Glutamatergic neuron (in vitro differentiated cells): ENCODE data around the gene METAP1D. TPM values are rescaled to one million over a fixed set of nuclear protein-coding genes. Genes with fewer than 3 reads are reported as not detected.

Experiments used
- DNase-seq: peaks from one replicate; pipeline ENCODE4 v3.0.0; 2022
- H3K27ac Mint-ChIP-seq: one replicate; pipeline ENCODE4 v1.8.0; 2020; ENCODE audit warnings: mild to moderate bottlenecking, mixed read lengths, inconsistent platforms; ENCODE audit not compliant: unreplicated experiment
- H3K27me3 Mint-ChIP-seq: one replicate; pipeline ENCODE4 v1.8.0; 2020; ENCODE audit warnings: mild to moderate bottlenecking, moderate library complexity, mixed read lengths, inconsistent platforms; ENCODE audit not compliant: unreplicated experiment
- H3K36me3 Mint-ChIP-seq: one replicate; pipeline ENCODE4 v1.8.0; 2020; ENCODE audit warnings: mild to moderate bottlenecking, mixed read lengths, inconsistent platforms; ENCODE audit not compliant: unreplicated experiment
- H3K4me1 Mint-ChIP-seq: one replicate; pipeline ENCODE4 v1.8.0; 2020; ENCODE audit warnings: mild to moderate bottlenecking, low read depth, mixed read lengths, inconsistent platforms; ENCODE audit not compliant: unreplicated experiment
- H3K4me3 Mint-ChIP-seq: one replicate; pipeline ENCODE4 v1.8.0; 2020; ENCODE audit warnings: mild to moderate bottlenecking, mixed read lengths, inconsistent platforms; ENCODE audit not compliant: unreplicated experiment
- H3K9me3 Mint-ChIP-seq: one replicate; pipeline ENCODE4 v1.8.0; 2020; ENCODE audit warnings: mild to moderate bottlenecking, moderate library complexity, mixed read lengths, inconsistent platforms; ENCODE audit not compliant: unreplicated experiment
- CTCF ChIP-seq: fragments of 200-600 bp; sonication (generic); IDR thresholded peaks from one replicate; pipeline ENCODE4 v1.5.0; 2021; ENCODE audit not compliant: partially characterized antibody, unreplicated experiment
- total RNA-seq: library from RNA; stranded (reverse); fragmentation: NEBNext Ultra II Directional; extraction: Animal tissue kit (Norgen Biotek cat#: 25700); gene quantifications from one replicate; pipeline ENCODE4 v1.2.1, GENCODE V29; 2021; ENCODE audit not compliant: unreplicated experiment

METAP1D gene
- total RNA-seq, 1 donor from 2014 or later, result 5.1 TPM

- no peaks in the 10 kb centered on the region for H3K36me3 Mint-ChIP-seq
- no peak for DNase-seq
- TF ChIP-seq CTCF, result no peak
- H3K4me1 Mint-ChIP-seq, result peaks cover 14% of the 10 kb centered on the region
- H3K27me3 Mint-ChIP-seq, result peaks cover 35% of the 10 kb centered on the region
- no peak overlapping the region for H3K27ac Mint-ChIP-seq
- peaks cover 16% of the 10 kb centered on the region for H3K9me3 Mint-ChIP-seq
- no peak overlapping the region for H3K4me3 Mint-ChIP-seq
Observed at GRCh38 chr2:172107690-172108586, 108.2 kb downstream of the METAP1D start.

- Mint-ChIP-seq H3K27ac (no peak overlapping the region), H3K27me3 (peaks cover 33% of the 10 kb centered on the region), H3K9me3 (peaks cover 10% of the 10 kb centered on the region), H3K4me1 (peaks cover 8% of the 10 kb centered on the region), H3K36me3 (no peaks in the 10 kb centered on the region), H3K4me3 (no peak overlapping the region)
- no peak for TF ChIP-seq CTCF
- no peak for DNase-seq
Observed at GRCh38 chr2:172108587-172108930, 108.8 kb downstream of the METAP1D start.

DNA sequence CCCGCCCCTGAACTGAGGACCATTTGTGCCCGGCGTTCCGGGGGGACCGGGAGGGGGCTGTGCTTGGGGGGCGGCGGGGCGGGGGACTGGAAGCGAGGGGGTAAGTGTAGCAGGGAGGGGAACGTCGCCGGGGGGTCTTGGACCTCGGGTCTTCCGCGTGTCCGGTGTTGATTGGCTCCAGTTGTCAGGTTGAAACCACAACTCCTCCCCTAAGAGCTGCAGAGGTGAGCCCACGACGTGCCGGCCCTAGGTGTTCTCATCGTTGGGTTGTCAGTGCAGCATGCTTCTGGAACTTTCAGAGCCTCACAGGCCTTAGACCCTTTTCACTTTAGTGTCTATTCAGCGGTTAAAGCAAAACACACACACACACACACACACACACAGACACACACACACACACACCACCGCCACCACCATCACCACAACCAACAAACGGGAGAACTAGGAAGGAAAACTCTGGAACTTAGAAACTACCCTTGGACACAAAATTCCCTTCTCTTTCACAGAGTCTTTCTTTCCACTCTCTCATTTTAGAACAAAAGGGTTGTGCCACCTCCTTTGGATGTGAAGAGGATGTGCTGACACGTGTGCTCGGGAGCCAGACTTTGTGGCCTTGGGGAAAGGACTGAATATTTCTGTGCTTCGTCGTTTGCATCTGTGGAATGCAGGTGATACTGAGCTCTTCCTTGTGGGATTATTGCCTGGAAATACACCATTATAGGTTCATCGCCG is 109.7 kb downstream of the METAP1D start:
- H3K4me3 Mint-ChIP-seq, result no peak overlapping the region
- peaks cover 8% of the 10 kb centered on the region for H3K9me3 Mint-ChIP-seq
- no peak for TF ChIP-seq CTCF
- DNase-seq, result no peak
- no peaks in the 10 kb centered on the region for H3K36me3 Mint-ChIP-seq
- peaks cover 3% of the 10 kb centered on the region for H3K4me1 Mint-ChIP-seq
- no peak overlapping the region for H3K27ac Mint-ChIP-seq
- peaks cover 30% of the 10 kb centered on the region for H3K27me3 Mint-ChIP-seq

GRCh38 chr2:172109988-172110811 is 110.4 kb downstream of the METAP1D start:
- no peak overlapping the region for H3K4me3 Mint-ChIP-seq
- TF ChIP-seq CTCF, result no peak

More at GRCh38 chr2:172109988-172110811, 110.4 kb downstream of the METAP1D start:
- Mint-ChIP-seq H3K27ac (no peak overlapping the region), H3K36me3 (no peaks in the 10 kb centered on the region), H3K9me3 (peaks cover 8% of the 10 kb centered on the region), H3K27me3 (peaks cover 28% of the 10 kb centered on the region), H3K4me1 (peaks cover 3% of the 10 kb centered on the region)
- DNase-seq, result no peak
